Measurements from ENCODE around the gene ARHGAP19.

Gene ARHGAP19

GRCh38 chr10:97192952-97193435 lies 99.4 kb downstream of the ARHGAP19 start:
- DNase-seq (ENCODE audit: low read depth in 2 of 2), result no peak

- no peak for DNase-seq (ENCODE audit: low read depth in 2 of 2)
These were observed 102.0 kb downstream of the ARHGAP19 start for GRCh38 chr10:97190450-97190849.

- no peak for DNase-seq (ENCODE audit: low read depth in 2 of 2)
These were observed 104.2 kb downstream of the ARHGAP19 start for GRCh38 chr10:97188261-97188711.

GRCh38 chr10:97186911-97187310 lies 105.5 kb downstream of the ARHGAP19 start:
- DNase-seq (ENCODE audit: low read depth in 2 of 2), result no peak

- DNase-seq (ENCODE audit: low read depth in 2 of 2), result no peak
These were observed 106.9 kb downstream of the ARHGAP19 start, which contains the start of gene SLIT1 for GRCh38 chr10:97185326-97186058. Gene SLIT1, minus strand, starts transcription at chr10:97185959. Its CDS starts 285 bp downstream, at chr10:97185674.

GRCh38 chr10:97184971-97185325 lies 107.5 kb downstream of the ARHGAP19 start:
- DNase-seq (ENCODE audit: low read depth in 2 of 2), result no peak

- no peak for DNase-seq (ENCODE audit: low read depth in 2 of 2)
These were observed 109.1 kb downstream of the ARHGAP19 start for GRCh38 chr10:97183314-97183713.

GRCh38 chr10:97182288-97182990 lies 110.0 kb downstream of the ARHGAP19 start:
- DNase-seq (ENCODE audit: low read depth in 2 of 2), result no peak

- no peak for DNase-seq (ENCODE audit: low read depth in 2 of 2)
These were observed 111.5 kb downstream of the ARHGAP19 start for GRCh38 chr10:97180986-97181385.

- DNase-seq (ENCODE audit: low read depth in 2 of 2), result no peak
These were observed 112.1 kb downstream of the ARHGAP19 start for GRCh38 chr10:97180363-97180755.

GRCh38 chr10:97179731-97180362 lies 112.6 kb downstream of the ARHGAP19 start:
- no peak for DNase-seq (ENCODE audit: low read depth in 2 of 2)

GRCh38 chr10:97179311-97179710 lies 113.1 kb downstream of the ARHGAP19 start:
- DNase-seq (ENCODE audit: low read depth in 2 of 2), result no peak

GRCh38 chr10:97178074-97178473 lies 114.4 kb downstream of the ARHGAP19 start:
- DNase-seq (ENCODE audit: low read depth in 2 of 2), result no peak

GRCh38 chr10:97176226-97176625 lies 116.2 kb downstream of the ARHGAP19 start:
- DNase-seq (ENCODE audit: low read depth in 2 of 2), result no peak

GRCh38 chr10:97175586-97175985 lies 116.9 kb downstream of the ARHGAP19 start:
- DNase-seq (ENCODE audit: low read depth in 2 of 2), result no peak

- DNase-seq (ENCODE audit: low read depth in 2 of 2), result no peak
These were observed 117.5 kb downstream of the ARHGAP19 start for GRCh38 chr10:97174941-97175340.

GRCh38 chr10:97174276-97174775 lies 118.1 kb downstream of the ARHGAP19 start:
- DNase-seq (ENCODE audit: low read depth in 2 of 2), result no peak

GRCh38 chr10:97173036-97173435 lies 119.4 kb downstream of the ARHGAP19 start:
- DNase-seq (ENCODE audit: low read depth in 2 of 2), result no peak

All from stimulated activated CD4-positive, alpha-beta T cell treated with anti-CD3 and anti-CD28 coated beads, Interleukin-1b, Interleukin-23, amount 100 ng/mL, for 1 hour (primary cell).